ENCODE measurements around the gene IGSF21.

Gene IGSF21

DNA sequence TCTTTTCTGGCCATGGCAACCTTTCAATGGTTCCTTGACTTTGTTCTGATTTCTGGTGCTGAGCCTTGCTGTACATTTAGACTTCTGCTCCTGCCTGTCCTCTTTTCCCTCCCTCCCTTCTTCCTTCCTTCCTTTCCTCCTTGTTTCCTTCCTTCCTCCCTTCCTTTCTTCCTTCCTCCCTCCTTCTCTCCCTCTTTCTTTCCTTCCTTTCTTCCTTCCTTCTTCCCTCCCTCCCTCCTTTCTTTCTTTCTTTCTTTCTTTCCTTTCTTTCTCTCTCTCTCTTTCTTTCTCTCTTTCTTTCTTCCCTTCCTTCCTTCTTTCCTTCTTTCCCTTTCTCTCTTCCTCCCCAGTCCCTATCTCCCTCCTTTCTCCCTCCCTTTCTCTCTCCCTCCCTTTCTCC, 10.4 kb upstream of the IGSF21 start:
- ATAC-seq: no peak
- DNase-seq: no peak

- no peak for DNase-seq
- no peak for ATAC-seq
Measured at GRCh38 chr1:18099026-18099425, 8.6 kb upstream of the IGSF21 start.

GRCh38 chr1:18100060-18100459, 7.5 kb upstream of the IGSF21 start:
- ATAC-seq (no peak), DNase-seq (no peak)

DNA sequence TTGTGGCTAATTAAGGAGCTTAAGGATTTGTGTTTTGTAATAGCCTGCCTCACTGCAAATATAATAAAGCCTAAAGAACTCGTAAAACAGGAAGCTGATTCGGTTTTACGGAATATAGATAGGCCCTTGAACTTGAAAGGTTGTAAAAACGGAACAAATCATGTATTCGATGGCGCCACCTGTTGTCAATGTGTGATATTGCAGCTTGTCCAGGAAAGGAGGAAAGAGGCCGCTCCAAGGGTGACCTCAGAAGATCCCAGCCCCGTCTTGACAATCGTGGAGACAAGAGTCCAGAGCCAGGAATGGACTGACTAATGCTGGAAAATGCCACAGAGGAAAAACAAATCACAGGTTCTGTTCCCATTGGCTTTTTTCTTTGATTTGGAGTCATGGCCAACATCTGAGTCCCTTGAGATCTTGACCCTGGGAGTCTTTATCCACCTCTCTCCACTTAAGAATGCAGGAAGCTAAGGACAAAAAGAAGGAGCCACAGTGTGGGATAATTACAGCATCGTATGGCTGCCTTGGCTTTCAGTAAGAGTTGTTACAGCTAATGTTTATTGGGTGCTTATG, 7.0 kb upstream of the IGSF21 start:
- peak; percentile 55 for DNase-seq
- ATAC-seq: no peak

DNA sequence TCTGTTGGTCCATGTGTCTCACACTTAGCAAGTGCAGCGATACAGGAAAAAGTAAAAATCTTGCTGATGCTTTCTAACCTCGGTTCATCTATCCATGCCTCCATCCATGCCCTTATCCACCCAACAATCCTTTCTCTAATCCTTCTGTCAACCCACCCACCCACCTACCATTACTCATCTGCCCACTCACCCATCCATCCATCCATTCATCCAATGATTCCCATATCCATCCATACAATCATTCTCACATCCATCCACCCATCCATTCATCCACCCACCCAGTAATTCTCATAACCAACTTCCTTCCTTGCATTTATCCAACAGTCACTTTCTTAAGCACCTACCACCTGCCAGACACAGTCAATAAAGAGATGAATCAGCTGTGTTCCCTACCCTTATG, 6.1 kb upstream of the IGSF21 start:
- no peak for DNase-seq
- ATAC-seq: no peak

DNA sequence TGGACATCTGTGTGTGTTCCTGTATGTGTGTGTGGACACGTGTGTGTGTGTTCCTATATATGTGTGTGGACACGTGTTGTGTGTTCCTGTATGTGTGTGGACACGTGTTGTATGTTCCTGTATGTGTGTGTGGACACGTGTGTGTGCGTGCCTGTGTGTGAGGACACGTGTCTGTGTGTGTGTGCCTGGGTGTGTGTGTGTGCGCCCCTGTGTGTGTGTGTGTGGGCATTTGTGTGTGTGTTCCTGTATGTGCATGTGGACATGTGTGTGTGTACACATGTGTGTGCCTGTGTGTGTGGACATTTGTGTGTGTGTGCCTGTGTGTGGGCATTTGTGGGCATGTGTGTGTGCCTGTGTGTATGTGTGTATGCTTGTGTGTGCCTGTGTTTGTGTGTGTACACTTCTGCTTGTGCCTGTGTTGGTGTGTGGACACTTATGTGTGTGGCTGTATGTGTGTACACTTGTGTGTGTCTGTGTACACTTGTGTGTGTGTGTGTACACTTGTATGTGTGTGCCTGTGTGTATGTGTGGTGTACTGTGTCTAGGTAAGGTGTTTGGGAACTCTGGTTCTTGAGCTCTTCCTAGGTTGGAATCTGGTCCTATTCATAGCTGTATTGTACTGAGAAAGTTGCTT, 3.7 kb upstream of the IGSF21 start:
- DNase-seq: no peak
- no peak for ATAC-seq

DNA sequence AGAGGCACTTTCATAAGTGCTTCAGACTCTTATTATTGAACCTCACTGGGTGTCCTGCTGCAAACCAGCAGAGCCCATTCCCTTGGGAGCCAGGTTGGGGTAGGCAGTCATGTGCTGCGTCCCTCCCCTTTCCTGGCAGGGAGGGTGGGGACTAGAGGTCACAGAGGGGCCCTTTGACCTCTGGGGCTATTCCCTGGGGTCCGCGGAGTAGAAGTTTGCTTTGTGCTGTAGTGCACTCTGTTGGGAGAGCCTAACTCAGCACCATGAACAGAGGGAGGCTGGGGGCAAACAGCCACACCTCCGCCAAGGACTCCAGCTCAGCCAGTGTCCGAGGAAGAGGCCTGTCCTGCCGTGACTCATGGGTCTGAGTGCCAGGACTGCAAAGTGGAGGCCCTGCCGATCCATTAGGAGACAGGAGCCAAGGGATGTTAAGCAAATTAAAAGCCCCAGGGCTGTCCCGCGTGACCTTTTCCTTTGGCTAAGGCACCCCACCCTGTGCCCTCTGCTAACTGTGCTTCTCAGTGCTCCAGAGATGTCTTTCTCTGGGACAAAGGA, 3.0 kb upstream of the IGSF21 start:
- ATAC-seq: no peak
- no peak for DNase-seq

DNA sequence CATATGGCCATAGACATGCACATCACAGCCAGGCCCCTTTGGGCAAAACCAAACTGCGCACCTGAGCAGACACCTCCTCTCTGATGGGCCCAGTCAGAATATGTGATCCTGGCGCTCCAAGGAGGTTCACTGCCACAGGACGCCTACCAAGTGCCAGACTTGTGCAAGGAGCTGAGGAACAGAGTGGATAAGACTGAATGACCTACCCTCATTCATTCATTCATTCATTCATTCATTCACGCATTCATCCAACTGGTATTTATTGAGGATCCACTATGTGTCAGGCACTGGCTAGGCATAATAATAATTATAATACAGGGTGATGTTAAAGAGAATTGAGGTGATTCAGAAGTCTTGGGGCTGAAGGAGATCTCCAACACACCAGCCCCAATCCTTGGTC, 2.4 kb upstream of the IGSF21 start:
- DNase-seq: no peak
- no peak for ATAC-seq

DNA sequence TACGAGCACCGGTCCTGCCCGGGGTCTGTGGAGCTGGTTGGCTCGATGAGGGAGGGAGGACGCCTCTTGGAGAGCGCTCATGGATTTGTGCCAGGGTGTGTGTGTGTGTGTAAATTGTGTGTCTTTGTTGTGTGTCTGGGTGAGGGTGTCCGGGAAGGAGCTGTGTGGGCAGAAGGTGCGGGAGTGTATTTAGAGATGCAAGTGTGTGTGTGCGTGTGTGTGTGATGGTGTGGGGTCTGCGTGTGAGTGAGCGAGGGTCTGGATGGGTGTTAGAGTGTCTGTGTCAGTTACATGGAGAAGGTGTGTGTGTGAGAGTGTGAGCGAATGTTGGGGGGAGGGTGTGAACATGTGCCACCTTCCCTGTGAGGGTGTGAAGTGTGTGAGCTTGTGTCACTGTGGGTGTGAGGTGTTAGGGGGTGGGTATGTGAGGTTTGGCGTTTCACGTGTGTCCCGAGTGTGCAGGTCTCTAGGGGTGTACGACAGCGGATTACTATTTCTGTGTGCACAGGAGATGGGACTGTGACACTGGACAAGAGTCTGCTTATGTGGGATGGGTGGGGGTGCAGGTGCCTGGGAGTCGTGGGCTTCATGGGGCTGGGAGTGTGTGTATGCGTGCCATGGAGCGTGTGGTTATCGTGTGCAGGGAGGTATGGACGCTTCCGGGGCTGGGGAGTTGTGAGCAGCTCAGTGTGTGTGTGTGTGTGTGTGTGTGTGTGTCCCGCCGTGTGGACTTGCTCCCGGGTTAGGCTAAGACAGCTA, 880 bp downstream of the IGSF21 start:
- DNase-seq (no peak), ATAC-seq (no peak)

GRCh38 chr1:18109058-18109755, 1.6 kb downstream of the IGSF21 start:
- no peak for DNase-seq
- no peak for ATAC-seq

- ATAC-seq (no peak), DNase-seq (peak; percentile 46)
Measured at GRCh38 chr1:18109756-18110597, 2.4 kb downstream of the IGSF21 start.

DNA sequence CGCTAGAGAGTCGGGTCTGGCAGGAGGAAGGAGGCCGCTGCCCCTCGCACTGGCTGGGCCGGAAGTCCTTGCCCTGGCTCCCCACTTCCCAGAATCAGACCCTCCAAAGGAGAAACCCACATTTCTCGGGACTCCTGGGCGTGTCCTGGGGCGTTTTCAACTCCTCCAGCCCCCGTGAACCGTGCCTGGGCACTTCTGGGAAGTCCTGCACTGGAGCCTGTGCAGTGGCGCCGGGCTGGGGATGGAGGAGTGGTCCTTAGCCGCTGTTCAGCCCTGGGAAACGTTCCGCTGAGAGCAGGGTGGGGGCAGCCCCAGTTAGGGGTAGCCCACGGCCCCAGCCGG, 3.0 kb downstream of the IGSF21 start:
- DNase-seq: no peak
- ATAC-seq: peak; percentile 20

DNA sequence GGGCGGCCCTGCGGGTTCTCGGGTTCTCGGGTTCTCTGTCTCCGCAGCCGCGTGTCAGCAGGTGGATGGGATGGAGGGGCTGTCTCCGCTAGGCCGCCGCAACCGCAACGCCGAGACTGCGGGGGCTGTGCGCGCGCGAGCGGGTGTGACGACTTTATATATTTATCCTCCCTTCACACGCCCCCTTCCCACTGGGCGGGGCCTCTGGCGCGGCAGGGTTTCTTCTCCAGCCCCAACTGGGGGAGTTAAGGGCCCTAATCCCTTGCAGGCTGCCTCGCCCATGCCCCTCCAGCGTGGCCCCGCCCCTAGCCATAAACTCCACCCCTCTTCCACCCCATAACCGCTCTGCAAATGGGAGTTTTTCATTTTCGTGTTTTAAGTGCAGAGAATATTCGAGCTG, 3.4 kb downstream of the IGSF21 start:
- ATAC-seq (peak; percentile 15), DNase-seq (peak; percentile 27)

DNA sequence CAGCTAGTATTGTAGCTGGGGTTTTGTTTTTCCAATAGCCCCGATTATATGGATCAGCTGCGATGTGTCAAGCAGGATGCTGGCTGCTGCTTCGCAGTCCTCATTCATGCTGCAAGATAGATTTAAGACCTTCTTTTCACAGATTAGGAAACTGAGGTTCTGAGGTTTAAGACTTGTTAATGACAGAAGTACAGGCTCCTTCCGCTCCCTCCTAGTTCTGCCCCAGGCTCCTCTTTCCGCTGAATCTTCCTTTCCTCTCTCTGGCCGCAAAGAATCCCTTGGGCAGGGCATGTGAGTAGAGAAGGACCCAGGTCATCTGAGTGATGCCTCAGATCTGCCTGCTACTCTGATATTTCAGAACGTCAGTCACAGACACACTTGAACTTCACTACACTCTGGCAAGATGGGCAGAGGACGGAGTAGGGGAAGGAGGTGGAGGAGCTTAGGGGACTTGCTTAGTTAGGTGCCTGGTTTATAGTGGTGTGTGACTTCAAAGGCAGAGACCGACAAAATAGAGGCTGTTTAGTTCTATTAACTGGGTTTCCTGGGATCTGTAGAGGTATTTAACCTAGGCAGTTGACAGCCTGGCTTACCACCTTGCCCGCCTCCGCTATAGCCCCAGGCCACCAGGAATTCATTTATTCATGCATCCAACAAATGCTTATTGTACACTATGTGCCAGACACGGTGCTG, 4.2 kb downstream of the IGSF21 start:
- DNase-seq (no peak), ATAC-seq (no peak)

GRCh38 chr1:18112611-18113010, 5.0 kb downstream of the IGSF21 start:
- ATAC-seq (no peak), DNase-seq (no peak)

GRCh38 chr1:18114726-18115410, 7.3 kb downstream of the IGSF21 start:
- ATAC-seq (no peak), DNase-seq (no peak)

- ATAC-seq (no peak), DNase-seq (no peak)
Measured at GRCh38 chr1:18116777-18117176, 9.2 kb downstream of the IGSF21 start.

- ATAC-seq: no peak
- DNase-seq: no peak
Measured at GRCh38 chr1:18118078-18118477, 10.5 kb downstream of the IGSF21 start.

- no peak for DNase-seq
- ATAC-seq: no peak
Measured at GRCh38 chr1:18118491-18118890, 10.9 kb downstream of the IGSF21 start.

DNA sequence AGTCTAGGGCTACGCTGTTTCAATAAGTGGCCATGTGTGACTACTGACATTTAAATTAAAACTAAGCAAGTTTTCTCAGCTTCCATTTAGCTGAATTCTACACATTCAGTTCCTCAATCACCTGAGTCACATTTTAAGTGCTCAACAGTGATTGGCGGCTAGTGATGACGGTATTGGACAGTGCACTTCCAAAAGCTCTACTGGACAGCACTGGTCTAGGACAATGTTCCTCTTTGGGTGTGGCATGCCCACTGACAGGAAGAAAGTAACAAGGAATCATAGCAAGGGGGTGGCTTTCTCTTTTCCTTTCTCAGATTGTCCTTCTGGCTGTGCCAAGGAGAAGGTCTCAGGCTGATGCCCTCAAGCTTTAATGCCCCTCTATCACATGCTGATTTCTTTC, 11.7 kb downstream of the IGSF21 start:
- no peak for ATAC-seq

More for the DNA sequence above, 11.7 kb downstream of the IGSF21 start:
- DNase-seq: no peak
